IPS DF 4.7 (cell line): ENCODE measurements around the gene MYO5A.
"Not testable (repeated sequence)": the region's sequence is repeated elsewhere in the genome, so short reads cannot be mapped to it uniquely, and the experiment has no call there.

Source experiments
- DNase-seq: peaks from one replicate; pipeline ENCODE4 v3.0.0-alpha.2; 2013; ENCODE audit warnings: low spot score; ENCODE audit errors: extremely low read depth

Gene MYO5A

DNA sequence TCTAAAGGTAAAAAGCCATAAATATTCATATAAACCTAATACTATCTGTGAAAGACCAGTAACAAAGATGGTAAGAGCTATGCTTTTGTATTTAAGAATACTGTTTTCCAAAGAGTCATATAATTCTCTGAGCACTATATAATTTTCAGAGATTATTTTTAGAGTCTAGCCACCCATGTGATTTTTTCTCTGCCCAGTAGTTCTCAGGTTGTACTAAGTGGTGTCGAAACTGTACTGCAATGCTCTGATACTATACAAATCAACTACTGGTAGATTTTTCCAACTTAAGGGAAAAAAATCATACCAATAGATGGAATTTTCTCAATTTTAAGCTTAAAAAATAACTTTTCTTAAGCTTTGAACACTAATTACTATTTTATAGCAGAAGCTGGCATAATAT is 104.8 kb downstream of the MYO5A start:
- DNase-seq: no peak

DNA sequence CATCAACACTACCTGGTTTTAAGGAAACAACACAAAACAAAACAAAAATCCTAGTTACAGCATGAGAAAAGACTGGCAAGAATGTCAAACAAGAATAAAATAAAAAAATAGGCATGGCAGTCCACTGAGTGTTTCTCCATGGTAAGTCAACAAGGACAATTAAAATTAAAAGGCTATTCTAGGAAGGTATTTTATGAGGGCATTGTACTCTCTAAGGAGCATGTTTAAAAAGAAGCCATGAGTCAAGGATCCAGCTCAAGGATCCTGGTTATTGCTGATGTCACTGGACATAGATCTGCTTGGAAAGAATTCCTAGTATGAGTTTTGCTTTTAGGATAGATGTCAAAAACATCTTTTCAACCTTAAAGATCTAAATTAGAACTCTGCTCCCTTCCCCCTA is 106.7 kb downstream of the MYO5A start:
- DNase-seq: no peak

DNA sequence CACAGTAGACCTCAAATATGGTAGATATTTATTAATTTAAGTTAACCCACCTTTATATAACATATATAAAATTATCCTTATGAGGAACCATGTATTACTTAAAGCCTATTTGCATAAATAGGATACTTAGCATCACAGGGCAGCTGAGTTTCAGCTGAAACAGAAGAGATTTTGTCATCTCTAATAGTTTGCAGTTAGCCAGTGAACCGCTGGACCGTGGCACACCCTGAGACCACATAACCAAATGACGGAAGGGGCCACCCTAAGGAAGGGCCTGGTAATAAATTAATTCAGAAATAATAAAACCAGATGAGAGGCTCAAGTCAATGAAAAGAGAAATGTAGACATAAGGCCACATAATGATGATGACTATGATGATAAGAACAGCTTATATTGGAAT is 107.7 kb downstream of the MYO5A start:
- DNase-seq: no peak

DNA sequence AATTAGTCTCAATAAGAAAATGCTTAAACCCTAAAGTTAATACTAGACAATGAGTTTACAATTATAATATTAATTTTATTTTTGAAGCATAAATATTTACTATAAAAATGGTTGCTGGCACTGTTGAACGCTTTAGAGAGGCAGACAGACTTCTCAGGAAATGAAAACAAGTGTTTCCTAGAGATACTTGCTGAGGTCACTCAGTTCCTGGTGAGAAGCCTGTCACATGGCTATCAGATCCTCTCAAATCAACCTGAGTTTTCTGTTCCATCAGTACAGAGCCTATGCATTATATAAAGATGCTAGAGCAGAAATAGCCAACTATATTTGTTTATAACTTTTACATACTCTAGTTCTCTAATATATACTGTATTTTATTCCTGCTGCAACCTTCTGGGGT is 109.2 kb downstream of the MYO5A start:
- DNase-seq: no peak

DNA sequence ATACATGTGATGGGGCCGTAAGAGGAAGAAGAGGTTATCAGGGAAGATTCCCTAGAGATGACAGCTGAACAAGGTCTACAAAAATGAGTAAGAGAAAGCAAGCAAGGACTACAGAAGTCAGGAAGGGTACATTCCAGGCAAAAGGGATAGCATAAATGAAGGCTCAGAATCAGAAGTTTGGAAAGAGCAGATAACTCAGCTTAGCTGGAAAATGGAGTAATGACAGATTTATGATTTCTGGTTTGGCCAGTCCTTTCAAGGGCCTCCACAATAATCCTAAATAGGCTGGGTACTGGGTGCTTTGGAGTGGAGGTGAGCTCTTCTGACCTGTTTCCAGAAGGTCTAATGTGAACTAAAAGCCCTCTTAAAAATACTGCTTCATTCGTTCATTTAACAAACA is 110.7 kb downstream of the MYO5A start:
- DNase-seq: no peak

DNA sequence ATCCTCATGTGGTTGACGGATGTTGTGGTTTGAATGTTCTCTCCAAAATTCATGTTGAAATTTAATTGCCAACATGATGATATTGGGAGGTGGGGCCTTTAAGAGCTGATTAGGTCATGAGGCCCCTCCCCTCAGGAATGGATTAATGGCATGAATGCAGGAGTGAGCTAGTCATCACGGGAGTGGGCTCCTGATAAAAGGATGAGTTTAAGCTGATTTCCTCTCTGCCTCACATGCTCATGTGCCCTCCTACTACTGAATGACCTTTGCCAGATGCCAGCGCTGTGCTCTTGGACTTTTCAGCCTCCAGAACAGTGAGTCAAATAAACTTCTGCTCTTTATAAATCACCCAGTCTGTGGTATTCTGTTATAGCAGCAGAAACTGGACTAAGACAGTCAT is 111.2 kb downstream of the MYO5A start:
- no peak for DNase-seq

DNA sequence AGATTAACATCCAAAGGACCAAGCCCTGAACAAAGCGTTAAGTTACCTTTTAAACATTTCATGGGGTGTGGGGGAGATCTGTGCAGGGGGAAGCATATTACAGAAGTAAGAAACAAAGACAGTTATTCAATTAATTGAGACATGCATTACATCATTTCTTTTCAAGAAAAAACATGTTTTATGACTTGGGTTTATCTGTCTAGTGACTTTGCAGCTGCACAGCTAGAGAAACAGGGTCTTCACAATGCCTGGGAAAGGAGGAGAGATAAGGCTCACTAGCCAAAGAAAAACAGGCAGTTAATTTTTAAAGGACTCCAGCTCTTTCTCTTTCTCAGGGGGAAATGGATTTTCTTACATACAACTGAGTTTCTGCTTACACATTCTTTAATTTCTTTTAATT is 112.1 kb downstream of the MYO5A start:
- not testable (repeated sequence) for DNase-seq

DNA sequence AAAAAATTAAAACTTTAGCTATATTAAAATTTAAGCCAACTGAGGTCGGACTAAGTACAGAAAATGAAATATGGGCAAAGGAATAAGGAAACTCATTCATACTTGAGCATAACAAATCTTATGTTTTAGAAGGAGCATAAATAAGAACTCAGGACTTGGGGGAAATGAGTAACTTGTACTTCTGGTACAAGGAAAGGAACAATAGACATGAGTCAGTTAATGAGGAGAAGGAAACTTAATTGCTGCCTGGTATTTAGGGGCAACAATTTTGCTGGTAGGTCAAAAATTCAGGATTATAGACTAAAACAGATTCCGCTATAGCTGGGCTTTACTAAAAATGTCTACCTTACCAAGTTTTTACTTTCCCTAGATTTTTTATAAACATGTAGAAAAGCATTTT is 113.1 kb downstream of the MYO5A start:
- no peak for DNase-seq

DNA sequence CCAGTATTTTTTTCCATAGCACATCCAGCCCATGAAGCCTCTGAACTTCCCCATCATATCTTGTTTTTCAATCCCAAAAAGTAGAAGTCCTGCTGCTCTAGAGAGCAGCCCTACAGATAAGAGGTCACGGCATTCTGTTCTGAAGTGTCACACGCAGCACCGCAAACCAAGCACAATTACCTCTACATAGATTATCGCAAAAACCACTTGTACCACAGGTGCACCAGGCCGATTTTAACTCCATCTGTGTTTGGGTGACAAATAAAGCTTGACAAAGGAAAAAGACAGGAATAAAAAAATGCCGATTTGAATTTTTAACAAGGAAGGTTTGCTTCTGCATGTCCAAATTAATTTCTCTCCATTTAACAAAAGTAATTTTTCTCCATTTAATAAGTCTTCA is 113.7 kb downstream of the MYO5A start:
- DNase-seq: no peak

DNA sequence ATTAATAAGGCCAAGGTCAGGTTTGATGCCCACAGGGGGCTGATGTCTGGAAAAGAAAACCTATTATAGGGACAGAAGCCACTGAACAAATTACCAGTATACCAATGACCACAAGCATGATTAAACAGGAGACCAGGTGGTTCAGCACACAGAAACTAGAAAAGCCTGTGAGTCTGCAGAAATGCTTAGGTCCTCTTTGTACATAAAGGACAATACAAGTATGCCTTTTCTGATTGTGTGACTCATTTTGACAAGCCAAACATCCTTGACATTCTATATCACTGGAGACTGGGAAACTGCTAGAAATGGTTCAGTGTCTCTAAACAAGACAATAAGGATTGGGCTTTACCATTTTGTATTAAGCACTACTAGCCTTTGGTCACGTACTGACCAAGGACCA is 119.9 kb downstream of the MYO5A start:
- DNase-seq: no peak

DNA sequence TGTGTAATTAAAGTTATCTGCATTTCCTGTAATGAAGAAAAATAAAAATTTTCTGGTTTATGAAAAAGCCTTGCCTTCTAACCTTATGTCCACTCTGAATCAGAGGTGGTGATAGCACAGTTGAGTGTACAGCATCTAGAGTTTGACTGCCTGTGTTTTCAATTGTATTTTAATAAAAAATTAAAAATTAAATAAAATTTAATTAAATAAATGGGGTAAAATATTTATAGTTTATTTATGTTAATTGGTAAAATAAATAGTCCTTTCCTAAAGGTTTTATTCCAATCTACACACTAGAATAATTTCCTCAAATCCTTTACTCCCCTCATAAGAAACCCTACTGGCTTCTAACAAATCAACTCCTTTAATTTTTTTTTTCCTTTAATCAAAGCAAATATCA is 121.3 kb downstream of the MYO5A start:
- no peak for DNase-seq

DNA sequence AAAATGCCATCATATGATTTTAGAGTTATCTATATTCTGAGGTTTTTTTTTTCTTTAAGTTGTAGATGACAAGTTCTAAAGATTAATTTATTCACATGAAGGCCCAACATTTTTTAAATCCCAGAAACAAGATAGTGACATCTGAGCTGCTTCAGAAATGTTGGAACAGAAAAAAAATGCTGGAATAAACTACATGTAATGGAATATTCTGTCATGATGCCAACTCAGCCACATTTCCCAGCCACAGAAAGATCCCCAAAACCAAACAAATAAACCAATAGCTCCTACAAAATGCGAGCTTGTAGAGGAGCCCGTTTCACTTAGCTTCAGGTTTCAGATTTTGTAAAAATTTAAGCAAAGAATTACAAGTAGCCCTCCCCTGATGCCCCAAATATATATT is 122.1 kb downstream of the MYO5A start:
- no peak for DNase-seq

DNA sequence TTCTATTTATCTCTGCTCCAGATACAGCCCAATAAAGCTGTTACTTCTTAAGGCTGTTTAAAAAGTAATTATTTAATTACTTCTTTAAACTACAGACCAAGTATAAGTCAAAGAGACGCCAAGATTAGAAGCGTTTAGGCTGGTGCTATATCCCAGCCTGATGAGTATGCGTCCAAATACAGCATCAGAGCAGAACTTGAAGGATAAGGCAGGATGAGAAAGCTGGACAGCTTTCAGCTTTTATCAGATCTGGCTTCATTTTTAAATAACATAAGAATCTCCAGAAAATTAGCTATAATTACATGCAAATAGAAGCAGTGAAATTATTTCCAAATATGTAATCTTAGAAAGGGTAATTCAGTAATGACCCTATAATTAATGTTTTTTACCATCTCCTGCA is 122.8 kb downstream of the MYO5A start:
- no peak for DNase-seq

DNA sequence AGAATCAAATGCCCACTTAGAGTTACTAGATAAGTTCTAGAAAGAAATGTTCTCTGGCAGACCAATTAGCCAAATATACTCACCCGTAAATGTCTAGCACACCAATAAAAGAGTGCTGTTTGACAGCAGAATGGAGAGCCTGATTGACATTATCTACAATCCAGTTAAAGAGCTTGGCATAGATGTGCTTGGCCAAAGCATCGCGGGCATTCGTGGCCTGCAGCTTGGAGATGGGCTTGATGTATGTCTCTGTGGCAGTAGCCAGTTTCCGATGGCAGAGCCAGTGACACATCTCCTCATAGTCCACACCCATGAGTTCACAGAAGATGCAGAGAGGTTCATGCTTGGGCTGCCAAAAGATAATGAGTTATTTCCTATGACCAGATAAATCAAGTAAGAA is 131.6 kb downstream of the MYO5A start:
- no peak for DNase-seq

DNA sequence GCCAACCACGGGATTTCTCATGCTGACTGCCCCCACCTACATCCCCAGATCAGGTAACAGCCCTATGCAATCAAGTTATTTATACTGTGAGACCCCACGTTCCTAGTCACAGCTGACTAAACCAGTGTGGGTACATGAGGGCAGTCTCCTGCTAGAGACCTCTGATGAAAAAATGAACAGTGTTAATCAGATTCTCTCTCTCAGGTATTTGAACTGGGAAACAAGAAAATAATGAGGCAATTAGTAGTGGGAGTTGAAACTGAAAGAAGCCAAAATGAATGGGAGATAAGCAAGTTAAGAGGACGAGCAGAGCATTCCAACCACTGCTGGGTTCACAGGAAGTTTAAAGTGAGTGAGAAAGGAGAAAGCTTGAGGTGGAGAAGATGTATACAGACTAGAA is 134.6 kb downstream of the MYO5A start:
- no peak for DNase-seq

DNA sequence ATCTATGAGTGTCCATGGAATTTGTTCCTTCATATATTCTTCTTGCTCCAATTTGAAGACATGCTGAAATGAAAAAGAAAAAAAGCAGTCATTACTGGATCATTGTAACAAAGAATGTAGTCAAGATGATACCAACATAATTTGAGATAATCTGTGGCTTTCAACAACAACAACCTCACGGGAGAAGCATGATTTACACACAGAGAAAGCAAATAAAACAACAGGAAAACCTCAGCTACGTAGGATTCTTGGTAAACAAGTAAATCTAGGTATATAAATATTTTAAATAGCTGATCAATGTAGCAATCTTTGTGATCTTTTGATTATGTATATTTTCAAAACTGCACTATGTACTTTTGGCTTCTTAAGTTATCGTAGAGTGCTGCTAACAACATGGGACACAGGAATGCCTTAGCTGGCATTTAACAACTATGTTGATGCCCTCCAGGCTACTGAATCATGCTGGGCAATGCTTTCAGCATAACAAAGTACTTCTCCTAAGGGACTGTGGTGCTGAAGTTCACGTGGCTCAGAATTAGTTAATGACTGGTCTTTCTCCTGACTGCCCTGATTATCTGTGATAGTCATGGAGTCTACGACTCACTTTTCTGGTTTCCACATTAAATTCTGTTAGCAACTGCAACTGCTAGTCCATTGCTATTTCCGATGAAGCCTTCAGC is 136.5 kb downstream of the MYO5A start:
- peak; percentile 46 for DNase-seq

DNA sequence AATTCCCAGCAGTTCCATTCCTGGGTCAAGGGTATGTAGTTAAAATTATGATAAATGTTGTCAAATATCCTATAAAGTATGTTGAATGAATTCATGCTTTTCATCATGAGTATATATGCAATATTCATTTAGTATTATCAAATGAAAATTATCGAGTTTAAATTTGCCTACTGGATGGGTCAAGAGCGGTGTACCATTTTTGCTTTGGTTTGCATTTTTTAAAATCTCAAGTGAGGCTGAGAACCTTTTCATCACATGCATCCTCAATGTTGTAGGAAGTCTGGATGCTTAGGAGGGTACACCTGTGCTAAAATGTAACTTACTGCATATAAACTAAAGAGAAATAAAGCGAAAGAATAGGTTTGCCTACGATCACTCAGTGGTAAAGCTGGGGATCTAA is 137.6 kb downstream of the MYO5A start:
- DNase-seq: no peak

DNA sequence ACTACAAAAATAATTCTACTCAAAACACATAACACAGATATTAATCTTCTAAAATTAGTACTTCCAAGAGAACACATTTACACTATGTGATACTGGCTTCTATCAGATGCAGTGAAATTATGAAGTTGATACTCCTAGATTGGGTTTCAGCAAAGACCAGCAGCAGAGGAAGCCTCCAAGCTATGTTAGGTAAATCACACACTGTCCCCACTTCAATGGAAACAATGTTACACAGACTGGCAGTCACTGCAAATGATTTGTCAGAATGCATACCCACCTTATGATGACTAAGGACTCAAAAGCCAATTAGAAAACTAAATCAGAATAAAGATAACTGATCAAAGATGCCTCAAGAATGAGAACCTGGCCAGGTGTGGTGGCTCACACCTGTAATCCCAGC is 143.0 kb downstream of the MYO5A start:
- no peak for DNase-seq

DNA sequence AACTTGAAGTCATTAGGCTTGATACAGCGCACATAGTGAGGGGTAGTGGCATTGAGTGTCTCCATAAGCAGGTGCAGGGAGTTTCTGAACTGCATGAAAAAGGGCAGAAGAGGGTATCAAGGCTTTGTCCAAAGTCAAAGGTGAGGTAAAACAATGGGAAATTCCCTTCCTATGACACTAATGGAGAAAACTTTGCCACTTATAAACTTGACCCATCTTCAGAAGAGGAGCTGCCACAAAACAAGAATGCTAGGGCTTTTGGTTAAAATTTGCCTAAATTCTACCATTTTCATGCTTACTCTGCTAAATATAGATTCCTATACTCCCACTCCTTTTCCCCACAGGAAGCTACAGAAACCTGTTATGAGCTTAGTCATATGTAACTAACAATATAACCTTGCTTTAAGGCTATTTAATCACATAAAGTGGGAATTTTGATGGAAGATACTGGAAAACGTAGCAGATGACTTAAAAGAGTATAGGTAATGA is 145.5 kb downstream of the MYO5A start:
- no peak for DNase-seq

DNA sequence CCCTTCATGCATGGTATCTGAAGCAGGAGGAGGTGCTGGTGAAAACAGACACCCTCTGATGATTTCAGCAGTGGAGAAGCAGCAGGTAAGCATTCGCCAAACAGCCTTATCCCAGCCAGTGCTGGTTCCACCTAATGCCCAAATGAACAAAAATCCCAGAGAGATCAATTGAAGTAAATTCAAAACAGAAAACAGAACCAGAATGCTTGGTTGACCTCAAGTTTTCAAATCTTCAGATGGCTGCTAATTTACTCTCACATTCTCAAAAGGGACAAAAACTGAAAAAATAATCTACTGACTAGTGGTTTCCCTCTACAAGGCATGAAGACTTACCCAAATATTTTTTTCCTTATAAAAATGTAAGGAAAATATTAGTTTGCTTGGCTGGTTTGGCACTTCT is 146.0 kb downstream of the MYO5A start:
- no peak for DNase-seq

DNA sequence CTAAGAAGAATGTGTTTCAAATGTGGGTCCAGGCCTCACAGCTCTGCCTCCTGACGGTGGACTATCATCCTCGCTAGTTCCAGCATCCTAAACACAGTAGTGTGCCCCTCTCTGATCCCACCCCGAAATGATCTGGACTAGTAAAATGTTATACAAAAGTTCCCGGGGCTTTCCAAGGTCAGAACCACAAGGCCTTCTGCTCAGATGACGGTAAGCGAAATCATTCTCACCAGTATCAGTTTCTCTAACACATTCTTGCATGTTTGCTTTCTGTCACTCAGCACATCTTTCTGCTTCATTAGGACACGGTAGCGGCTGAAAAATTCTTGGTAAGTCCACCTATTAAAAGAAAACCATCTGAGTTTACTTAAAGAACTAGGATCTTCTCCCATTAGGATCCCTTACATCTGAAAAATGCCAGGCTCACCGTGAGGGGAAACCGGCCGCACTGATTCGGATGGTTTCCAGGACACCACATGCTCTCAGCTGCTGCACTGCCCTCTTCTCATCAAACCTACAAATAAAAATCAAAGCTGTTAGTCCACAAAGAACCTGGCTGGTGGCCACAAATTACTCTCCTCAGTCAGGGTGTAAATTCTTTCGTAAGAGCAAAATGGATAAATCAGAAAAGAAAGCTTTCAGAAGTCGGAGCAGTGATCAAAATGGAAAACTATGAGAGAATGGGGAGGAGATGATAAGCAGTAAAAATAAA is 149.1 kb downstream of the MYO5A start:
- no peak for DNase-seq

DNA sequence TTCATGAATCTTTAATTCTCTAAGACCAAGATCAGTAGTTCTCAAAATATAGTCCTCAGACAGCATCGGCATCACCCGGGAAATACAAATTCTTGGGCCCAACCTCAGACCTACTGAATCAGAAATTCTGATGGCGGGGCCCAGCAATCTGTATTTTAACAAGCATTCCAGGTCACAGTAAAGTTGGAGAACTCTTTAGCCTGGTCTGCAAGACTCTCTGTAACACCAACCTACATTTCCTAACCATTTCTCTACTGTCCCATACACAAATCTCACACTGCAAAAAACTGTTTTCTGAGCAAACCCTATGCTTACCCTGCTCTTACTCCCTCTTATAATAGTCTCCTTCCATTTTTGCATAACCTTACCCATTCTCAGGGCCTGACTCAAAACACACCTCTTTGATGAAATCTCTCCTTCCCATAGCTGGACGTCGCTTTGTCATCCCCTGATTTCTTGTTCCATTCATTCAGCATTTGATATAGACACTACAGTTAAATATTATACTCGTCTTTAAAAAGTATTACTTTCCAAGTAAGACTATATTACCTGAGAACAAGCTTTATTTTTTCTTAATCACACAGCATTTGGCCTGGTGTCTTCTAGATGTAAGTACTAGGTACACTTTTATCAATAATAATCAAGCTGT is 149.8 kb downstream of the MYO5A start:
- no peak for DNase-seq

DNA sequence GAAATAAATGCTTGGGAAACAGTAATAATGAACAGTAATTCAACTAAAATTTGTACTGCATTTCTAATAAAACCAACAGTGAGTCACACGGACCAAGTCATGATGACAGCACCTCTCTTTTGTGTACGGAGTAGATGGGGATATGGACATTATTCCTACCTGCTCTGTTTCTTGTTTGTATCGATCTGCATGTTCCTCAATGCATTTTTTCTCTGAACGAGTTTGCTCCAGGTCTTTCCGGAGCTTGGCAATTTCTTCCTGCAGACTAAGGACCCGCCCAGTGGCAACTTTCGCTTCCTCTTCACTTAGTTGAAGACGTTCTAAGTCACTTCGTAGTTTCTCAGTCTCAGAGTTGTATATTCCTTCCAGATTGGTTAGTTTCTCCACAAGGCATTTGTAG is 158.7 kb downstream of the MYO5A start:
- DNase-seq: no peak
